PC-9 (cell line): ENCODE results near the gene COPZ2. TPM values are rescaled to one million over a fixed set of nuclear protein-coding genes. Genes with fewer than 3 reads are reported as not detected.

Experiments
- BruUV-seq: library from RNA; stranded (reverse); fragments of 400-500 nt; replicated peaks from 2 replicates; lab custom pipeline; 2021; lab: Mats Ljungman, UMichigan
- CTCF ChIA-PET: fragments of 300-600 bp; sonication (Branson Sonifier 250); formaldehyde crosslinking; loops from one replicate; lab custom pipeline; 2022; ENCODE audit warnings: antibody characterized with exemption; lab: Charles Lee
- POLR2A ChIA-PET: fragments of 300-600 bp; sonication (Branson Sonifier 250); formaldehyde crosslinking; loops from one replicate; lab custom pipeline; 2022; ENCODE audit warnings: antibody characterized with exemption; ENCODE audit not compliant: unreplicated experiment; lab: Charles Lee
- DNase-seq, 2 experiments: peaks; one replicate each; pipeline versions ENCODE4 v3.0.0 to v3.0.0-alpha.2; 2015 to 2022; ENCODE audit warnings: mixed read lengths in 1 of 2
- H2AFZ ChIP-seq: fragments of 200-600 bp; sonication (generic); 2 replicates; pipeline ENCODE4 v1.8.1; 2017; ENCODE audit warnings: antibody characterized with exemption
- H3F3A ChIP-seq: fragments of 200-600 bp; sonication (generic); 2 replicates; pipeline ENCODE4 v1.8.1; 2017; ENCODE audit warnings: antibody characterized with exemption, mild to moderate bottlenecking, low read depth; ENCODE audit not compliant: insufficient read depth
- H3K27ac ChIP-seq: fragments of 200-600 bp; sonication (generic); 2 replicates; pipeline ENCODE4 v1.6.1; 2016; ENCODE audit warnings: mixed run types
- H3K27me3 ChIP-seq: fragments of 200-600 bp; sonication (generic); 2 replicates; pipeline ENCODE4 v1.6.1; 2016; ENCODE audit warnings: low read depth, mixed run types; ENCODE audit not compliant: insufficient read depth
- H3K36me3 ChIP-seq: fragments of 200-600 bp; sonication (generic); 2 replicates; pipeline ENCODE4 v1.6.1; 2016; ENCODE audit warnings: low read depth, mixed run types
- H3K4me1 ChIP-seq: fragments of 200-600 bp; sonication (generic); replicated peaks from 2 replicates; pipeline ENCODE4 v1.6.1; 2016; ENCODE audit warnings: mixed run types; ENCODE audit not compliant: insufficient read depth
- H3K4me2 ChIP-seq: fragments of 200-600 bp; sonication (generic); 2 replicates; pipeline ENCODE4 v1.6.1; 2017; ENCODE audit warnings: mixed run types
- H3K4me3 ChIP-seq: fragments of 200-600 bp; sonication (generic); 2 replicates; pipeline ENCODE4 v1.6.1; 2016; ENCODE audit warnings: mixed run types
- H3K79me2 ChIP-seq: fragments of 200-600 bp; sonication (generic); 2 replicates; pipeline ENCODE4 v1.6.1; 2017; ENCODE audit warnings: low read depth, mixed run types
- H3K9me2 ChIP-seq: fragments of 200-600 bp; sonication (generic); 2 replicates; pipeline ENCODE4 v1.8.1; 2017; ENCODE audit warnings: mild to moderate bottlenecking; ENCODE audit not compliant: insufficient read depth
- H3K9me3 ChIP-seq: fragments of 200-600 bp; sonication (generic); 2 replicates; pipeline ENCODE4 v1.8.1; 2016; ENCODE audit warnings: low read depth; ENCODE audit not compliant: insufficient read depth
- H4K20me1 ChIP-seq: fragments of 200-600 bp; sonication (generic); 2 replicates; pipeline ENCODE4 v1.8.1; 2017; ENCODE audit not compliant: insufficient read depth
- CTCF ChIP-seq: fragments of 200-600 bp; sonication (generic); conservative IDR thresholded peaks from 2 replicates; pipeline ENCODE4 v1.6.1; 2017; ENCODE audit warnings: mixed run types, antibody characterized with exemption, mild to moderate bottlenecking, moderate library complexity
- EZH2 ChIP-seq: fragments of 200-600 bp; sonication (generic); IDR thresholded peaks from 2 replicates; pipeline ENCODE4 v1.8.0; 2017; ENCODE audit warnings: antibody characterized with exemption, low read depth
- intact Hi-C: fragments of 100-400 bp; cut with micrococcal nuclease; formaldehyde crosslinking; loops from one replicate; pipeline ENCODE4 v1.10.0; 2022; ENCODE audit not compliant: unreplicated experiment
- total RNA-seq: library from RNA; stranded (reverse); gene quantifications from 2 replicates; pipeline ENCODE4 v1.2.3, GENCODE V29; 2021

Gene COPZ2
- total RNA-seq, 1 experiment from 2014 or later: 2.6 TPM

GRCh38 chr17:47993964-47994363, 43.6 kb downstream of the COPZ2 start:
- intact Hi-C loops: no loop called here
- H2AFZ ChIP-seq: no peak overlapping the region
- H3K9me2 ChIP-seq: no peaks in the 10 kb centered on the region
- no peak overlapping the region for H3K4me3 ChIP-seq
- no peaks in the 10 kb centered on the region for H3K4me1 ChIP-seq
- ChIA-PET CTCF (no interaction called here), POLR2A (no interaction called here)
- no TSS peak for BruUV-seq
- H3K79me2 ChIP-seq: no peaks in the 10 kb centered on the region
- H3K4me2 ChIP-seq: no peak overlapping the region
- H4K20me1 ChIP-seq: no peaks in the 10 kb centered on the region
- H3F3A ChIP-seq: 0 out of 2 replicates have a peak, but pooled peaks cover 7% of the 10 kb centered on the region
- no peak overlapping the region for H3K27ac ChIP-seq
- no peaks in the 10 kb centered on the region for H3K27me3 ChIP-seq
- H3K9me3 ChIP-seq: no peaks in the 10 kb centered on the region
- no peaks in the 10 kb centered on the region for H3K36me3 ChIP-seq
- TF ChIP-seq CTCF: no peak
- no peak for TF ChIP-seq EZH2
- no peak for DNase-seq

- Histone ChIP-seq H3K4me3 (no peak overlapping the region), H3K4me1 (no peaks in the 10 kb centered on the region), H3K79me2 (no peaks in the 10 kb centered on the region), H3K36me3 (no peaks in the 10 kb centered on the region), H3K27ac (no peak overlapping the region), H3K9me2 (no peaks in the 10 kb centered on the region), H3K4me2 (no peak overlapping the region), H3K9me3 (no peaks in the 10 kb centered on the region), H4K20me1 (no peaks in the 10 kb centered on the region), H2AFZ (no peak overlapping the region), H3K27me3 (no peaks in the 10 kb centered on the region), H3F3A (0 out of 2 replicates have a peak, but pooled peaks cover 7% of the 10 kb centered on the region)
- intact Hi-C loops: no loop called here
- CTCF ChIA-PET: no interaction called here
- POLR2A ChIA-PET: no interaction called here
- TF ChIP-seq CTCF: no peak
- DNase-seq: no peak
- no TSS peak for BruUV-seq
Observed at GRCh38 chr17:47993031-47993564, 44.5 kb downstream of the COPZ2 start.

GRCh38 chr17:47992216-47992615, 45.4 kb downstream of the COPZ2 start:
- Histone ChIP-seq H3K4me1 (no peaks in the 10 kb centered on the region), H3K27me3 (no peaks in the 10 kb centered on the region), H2AFZ (no peak overlapping the region), H3F3A (peaks cover 8% of the 10 kb centered on the region; the same call in 1 of the 2 replicates), H3K4me3 (no peak overlapping the region), H3K27ac (no peak overlapping the region), H4K20me1 (no peaks in the 10 kb centered on the region), H3K79me2 (no peaks in the 10 kb centered on the region), H3K9me3 (no peaks in the 10 kb centered on the region), H3K4me2 (no peak overlapping the region), H3K9me2 (no peaks in the 10 kb centered on the region), H3K36me3 (no peaks in the 10 kb centered on the region)
- TF ChIP-seq CTCF: no peak
- no TSS peak for BruUV-seq
- no peak for DNase-seq
- intact Hi-C loops: no loop called here
- POLR2A ChIA-PET: no interaction called here
- CTCF ChIA-PET: no interaction called here
